ENCODE measurements around the gene INTS11.

The INTS11 gene

DNA sequence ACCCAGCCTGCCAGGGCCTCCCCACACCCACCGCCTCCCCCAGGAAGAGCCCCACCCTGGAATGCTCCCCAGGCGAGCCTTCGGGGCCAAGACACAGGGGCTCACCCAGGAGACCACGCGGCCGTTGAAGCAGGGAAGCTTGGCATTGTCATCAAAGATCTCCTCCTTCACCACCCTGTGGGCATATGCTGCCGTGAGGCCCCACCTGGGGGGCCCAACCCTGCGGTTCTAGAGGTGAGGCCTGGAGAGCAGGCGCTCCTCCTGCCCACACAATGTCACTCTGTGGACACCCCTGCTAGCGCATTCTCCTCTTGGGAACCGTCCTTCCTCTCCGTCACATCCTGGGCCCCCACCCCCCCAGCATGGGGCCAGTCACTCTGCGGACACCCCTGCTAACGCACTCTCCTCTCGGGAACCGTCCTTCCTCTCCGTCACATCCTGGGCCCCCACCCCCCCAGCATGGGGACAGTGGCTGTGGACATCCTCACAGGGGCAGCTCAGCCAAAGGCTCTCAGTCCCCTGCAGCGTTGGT is 18.2 kb upstream of the INTS11 start:
- DNase-seq: no peak

DNA sequence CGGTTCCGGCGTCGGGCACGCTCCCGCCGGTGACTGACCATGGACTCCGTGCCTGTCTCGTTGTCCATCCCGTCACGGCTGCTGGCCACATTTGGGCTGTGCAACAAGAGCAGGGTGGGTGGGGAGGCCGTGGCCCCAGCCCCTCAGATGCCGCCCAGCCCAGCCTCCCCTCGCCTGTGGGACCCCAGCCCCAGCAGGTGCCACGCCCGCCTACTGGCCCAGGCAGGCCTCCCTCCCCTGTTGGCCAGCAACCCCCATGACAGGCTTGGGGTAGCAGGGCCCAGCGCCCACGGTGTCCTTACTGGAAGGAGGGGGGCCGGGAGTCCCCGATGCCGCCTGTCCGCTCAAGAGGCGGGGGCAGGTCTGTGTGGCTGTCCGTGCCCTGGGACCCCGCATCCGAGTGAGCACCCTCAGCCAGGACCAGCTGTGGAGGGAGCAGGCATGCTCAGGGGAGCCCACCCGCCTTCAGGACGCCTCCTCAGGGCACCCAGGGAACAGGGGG is 17.7 kb upstream of the INTS11 start:
- DNase-seq: no peak

DNA sequence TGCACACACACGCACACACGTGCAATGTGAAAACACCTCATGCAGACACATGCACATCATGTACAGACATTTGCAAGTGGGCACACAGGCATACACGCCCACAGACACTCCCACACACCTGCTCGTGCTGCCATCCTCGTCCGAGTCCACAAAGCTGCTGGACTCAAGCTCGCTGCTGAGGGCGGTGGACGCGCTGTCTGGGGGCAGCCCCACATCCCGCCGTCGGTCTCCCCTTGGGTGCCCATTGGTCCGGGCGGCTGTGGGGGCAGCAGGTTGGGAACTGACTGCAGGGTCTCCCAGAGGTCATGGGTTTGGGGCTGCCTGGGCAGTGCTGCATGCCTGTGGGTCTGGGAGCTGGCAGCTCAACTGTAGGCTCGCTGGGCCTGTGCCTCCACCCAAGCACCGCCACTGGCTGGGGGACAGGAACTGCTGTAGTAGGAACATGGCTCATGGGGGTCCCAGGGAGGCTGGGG is 17.1 kb upstream of the INTS11 start:
- no peak for DNase-seq

- DNase-seq: no peak
These were observed 16.5 kb upstream of the INTS11 start for GRCh38 chr1:1340791-1341548.

- DNase-seq: no peak
These were observed 15.7 kb upstream of the INTS11 start for GRCh38 chr1:1340185-1340584.

GRCh38 chr1:1338278-1338677 is 13.8 kb upstream of the INTS11 start:
- no peak for DNase-seq

GRCh38 chr1:1337793-1338147 is 13.3 kb upstream of the INTS11 start:
- no peak for DNase-seq

DNA sequence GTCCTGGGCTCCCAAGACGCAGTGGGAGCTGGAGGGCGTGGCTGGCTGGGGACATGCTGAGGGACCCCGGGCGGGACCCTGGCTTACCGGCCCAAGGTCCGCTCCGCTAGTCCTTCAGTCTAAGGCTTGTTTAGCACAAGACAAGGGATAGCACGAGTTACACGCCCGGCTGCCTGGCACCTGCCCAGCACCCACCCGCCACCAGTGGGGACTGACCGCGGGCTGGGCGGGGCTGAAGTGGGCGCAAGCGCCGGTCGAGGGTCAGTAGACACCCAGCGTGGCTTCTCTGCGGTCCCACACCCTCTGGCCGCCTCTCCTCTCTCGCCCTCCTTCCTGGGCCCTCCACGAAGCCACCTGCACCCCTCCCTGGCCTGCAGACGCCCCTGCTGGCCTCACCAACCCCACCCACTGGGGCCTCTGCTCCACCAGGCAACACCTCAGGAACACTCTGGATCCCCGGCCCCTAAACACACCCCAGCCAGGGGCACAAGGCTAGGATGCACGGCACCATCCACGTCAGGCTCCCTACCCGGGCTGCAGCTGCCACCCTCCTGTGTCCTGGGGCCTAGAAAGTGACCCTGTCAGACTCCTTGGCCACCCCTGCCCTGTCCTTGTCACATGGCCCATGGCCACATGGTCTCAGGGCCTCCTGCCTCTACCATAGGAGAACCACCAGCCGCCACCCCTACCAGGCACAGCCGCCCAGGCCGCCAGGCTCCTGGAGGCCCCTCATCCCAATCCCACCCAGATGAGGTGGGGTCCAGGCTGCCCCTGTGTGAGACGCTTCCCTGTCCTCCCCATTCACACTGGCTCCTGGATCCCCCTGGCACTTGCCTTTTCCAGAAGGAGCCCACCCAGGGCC is 12.7 kb upstream of the INTS11 start:
- DNase-seq: no peak

GRCh38 chr1:1336446-1336845 is 12.0 kb upstream of the INTS11 start:
- no peak for DNase-seq

GRCh38 chr1:1335792-1336248 is 11.4 kb upstream of the INTS11 start:
- no peak for DNase-seq

DNA sequence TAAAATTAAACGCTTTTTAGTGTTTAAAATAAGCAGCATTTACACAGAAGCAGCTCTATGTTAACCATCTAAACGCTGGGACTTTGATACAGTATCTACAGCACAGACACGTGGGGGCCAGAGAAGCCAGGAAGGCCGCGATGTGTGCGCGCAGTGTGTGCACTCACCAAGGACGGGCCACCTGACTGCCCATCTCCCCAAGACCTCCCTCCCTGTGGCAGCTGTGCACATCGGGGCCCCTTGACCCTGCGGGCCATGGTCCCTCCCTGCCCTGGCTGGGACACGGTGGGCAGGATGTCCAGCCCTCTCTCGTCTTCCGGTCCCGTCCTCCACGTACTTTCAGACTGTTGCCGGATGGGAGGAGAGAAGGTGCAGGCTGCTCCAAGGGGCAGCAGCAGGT is 10.8 kb upstream of the INTS11 start:
- DNase-seq: no peak

DNA sequence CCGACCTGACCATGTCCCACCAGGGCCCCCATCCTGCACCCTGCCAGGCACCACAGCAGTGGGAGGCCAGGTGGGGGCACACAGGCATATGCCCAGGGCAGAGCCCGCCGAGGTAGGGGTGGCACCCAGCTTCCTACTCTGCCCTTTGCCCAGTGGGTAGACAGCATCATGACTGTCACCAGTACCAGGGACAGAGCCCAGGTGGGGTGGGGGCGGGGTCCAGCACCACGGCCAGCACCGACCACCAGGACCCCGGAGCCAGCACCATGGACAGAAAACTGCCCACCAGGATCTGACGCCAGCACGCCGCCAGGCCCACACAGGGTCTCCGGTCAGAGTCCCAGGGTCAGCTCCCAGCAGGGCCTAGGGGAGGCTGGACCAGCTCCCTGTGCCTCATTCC is 10.4 kb upstream of the INTS11 start:
- no peak for DNase-seq

DNA sequence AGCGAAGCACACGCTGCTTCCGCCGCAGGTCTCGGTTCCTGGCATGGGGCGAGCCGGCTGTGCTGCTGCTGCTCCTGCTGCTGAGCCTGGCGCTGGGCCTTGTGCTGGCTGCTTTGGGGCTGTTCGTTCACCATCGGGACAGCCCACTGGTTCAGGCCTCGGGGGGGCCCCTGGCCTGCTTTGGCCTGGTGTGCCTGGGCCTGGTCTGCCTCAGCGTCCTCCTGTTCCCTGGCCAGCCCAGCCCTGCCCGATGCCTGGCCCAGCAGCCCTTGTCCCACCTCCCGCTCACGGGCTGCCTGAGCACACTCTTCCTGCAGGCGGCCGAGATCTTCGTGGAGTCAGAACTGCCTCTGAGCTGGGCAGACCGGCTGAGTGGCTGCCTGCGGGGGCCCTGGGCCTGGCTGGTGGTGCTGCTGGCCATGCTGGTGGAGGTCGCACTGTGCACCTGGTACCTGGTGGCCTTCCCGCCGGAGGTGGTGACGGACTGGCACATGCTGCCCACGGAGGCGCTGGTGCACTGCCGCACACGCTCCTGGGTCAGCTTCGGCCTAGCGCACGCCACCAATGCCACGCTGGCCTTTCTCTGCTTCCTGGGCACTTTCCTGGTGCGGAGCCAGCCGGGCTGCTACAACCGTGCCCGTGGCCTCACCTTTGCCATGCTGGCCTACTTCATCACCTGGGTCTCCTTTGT is 9.2 kb upstream of the INTS11 start:
- DNase-seq: no peak

- no peak for DNase-seq
These were observed 8.5 kb upstream of the INTS11 start for GRCh38 chr1:1332774-1333480.

DNA sequence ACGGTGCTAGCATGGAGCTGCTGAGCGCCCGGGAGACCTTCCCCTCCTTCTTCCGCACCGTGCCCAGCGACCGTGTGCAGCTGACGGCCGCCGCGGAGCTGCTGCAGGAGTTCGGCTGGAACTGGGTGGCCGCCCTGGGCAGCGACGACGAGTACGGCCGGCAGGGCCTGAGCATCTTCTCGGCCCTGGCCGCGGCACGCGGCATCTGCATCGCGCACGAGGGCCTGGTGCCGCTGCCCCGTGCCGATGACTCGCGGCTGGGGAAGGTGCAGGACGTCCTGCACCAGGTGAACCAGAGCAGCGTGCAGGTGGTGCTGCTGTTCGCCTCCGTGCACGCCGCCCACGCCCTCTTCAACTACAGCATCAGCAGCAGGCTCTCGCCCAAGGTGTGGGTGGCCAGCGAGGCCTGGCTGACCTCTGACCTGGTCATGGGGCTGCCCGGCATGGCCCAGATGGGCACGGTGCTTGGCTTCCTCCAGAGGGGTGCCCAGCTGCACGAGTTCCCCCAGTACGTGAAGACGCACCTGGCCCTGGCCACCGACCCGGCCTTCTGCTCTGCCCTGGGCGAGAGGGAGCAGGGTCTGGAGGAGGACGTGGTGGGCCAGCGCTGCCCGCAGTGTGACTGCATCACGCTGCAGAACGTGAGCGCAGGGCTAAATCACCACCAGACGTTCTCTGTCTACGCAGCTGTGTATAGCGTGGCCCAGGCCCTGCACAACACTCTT is 7.7 kb upstream of the INTS11 start:
- DNase-seq: no peak

DNA sequence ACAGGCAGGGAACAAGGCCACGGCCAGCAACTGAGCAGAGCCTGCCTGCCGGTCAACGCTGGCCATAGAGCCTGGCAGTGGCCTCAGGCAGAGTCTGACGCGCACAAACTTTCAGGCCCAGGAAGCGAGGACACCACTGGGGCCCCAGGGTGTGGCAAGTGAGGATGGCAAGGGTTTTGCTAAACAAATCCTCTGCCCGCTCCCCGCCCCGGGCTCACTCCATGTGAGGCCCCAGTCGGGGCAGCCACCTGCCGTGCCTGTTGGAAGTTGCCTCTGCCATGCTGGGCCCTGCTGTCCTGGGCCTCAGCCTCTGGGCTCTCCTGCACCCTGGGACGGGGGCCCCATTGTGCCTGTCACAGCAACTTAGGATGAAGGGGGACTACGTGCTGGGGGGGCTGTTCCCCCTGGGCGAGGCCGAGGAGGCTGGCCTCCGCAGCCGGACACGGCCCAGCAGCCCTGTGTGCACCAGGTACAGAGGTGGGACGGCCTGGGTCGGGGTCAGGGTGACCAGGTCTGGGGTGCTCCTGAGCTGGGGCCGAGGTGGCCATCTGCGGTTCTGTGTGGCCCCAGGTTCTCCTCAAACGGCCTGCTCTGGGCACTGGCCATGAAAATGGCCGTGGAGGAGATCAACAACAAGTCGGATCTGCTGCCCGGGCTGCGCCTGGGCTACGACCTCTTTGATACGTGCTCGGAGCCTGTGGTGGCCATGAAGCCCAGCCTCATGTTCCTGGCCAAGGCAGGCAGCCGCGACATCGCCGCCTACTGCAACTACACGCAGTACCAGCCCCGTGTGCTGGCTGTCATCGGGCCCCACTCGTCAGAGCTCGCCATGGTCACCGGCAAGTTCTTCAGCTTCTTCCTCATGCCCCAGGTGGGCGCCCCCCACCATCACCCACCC is 6.9 kb upstream of the INTS11 start, which contains the start of gene TAS1R3:
Gene TAS1R3, plus strand, starts transcription at position 213 of the 898 bp plus-strand sequence. Its CDS starts 66 bp downstream, at position 279.
- DNase-seq: no peak

- no peak for DNase-seq
These were observed 6.1 kb upstream of the INTS11 start for GRCh38 chr1:1330366-1331067.

DNA sequence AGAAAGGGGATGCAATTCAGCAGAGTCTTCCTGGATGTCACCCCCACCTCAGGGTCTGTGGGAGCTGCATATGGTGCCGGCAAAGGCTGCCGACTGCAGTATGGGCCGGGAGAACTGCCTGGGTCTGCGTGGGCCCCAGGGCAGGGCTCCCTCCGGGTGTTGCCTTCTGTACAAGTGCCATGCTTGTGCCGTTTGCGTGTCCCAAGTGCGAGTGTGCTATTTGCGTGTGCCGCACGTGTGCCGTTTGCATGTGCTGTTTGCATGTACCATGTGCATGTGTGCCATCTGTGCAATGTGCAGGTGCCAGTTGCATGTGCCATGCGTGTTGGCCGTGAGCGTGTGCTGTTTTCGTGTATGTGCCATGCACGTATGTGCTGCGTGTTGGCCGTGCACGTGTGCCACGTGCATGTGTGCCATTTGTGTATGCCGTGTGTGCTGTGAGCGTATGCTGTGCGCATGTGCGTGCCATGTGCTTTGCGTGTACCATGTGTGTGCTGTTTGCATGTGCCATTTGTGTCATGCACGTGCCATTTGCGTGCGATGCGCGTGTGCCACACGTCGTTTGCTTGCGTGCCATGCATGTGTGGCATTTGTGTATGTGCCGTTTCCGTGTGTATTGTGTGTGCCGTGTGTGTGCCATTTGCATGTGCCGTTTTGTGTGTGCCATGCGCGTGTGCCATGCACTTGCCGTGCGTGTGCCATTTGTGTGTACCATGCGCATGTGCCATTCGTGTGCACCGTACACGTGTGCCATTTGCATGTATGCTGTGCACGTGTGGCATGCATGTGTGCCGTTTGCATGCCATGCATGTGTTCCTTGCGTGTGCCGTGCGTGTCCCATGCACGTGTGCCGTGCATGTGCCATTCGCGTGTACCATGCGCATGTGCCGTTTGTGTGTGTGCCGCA is 5.1 kb upstream of the INTS11 start:
- DNase-seq: no peak

- no peak for DNase-seq
These were observed 3.8 kb upstream of the INTS11 start for GRCh38 chr1:1328254-1328653.
